ENCODE results near the gene PFDN5.
"Not testable (repeated sequence)": the region's sequence is repeated elsewhere in the genome, so short reads cannot be mapped to it uniquely, and the experiment has no call there.

Gene PFDN5

GRCh38 chr12:53289891-53290290 lies 5.5 kb upstream of the PFDN5 start:
- ChIA-PET POLR2A (interaction anchor here (1.7 kb wide), 1 partner anchor 71 kb away, joined by 4 read pairs; no protein-coding TSS in a partner anchor), CTCF (interaction anchor here (0.8 to 22.9 kb wide), 8 partner anchors 8 to 224 kb away, joined by 3 to 659 read pairs (median 50); partner anchors contain the start of genes AAAS, ESPL1, ITGB7 and MYG1)
- TF ChIP-seq, protein P1, sequence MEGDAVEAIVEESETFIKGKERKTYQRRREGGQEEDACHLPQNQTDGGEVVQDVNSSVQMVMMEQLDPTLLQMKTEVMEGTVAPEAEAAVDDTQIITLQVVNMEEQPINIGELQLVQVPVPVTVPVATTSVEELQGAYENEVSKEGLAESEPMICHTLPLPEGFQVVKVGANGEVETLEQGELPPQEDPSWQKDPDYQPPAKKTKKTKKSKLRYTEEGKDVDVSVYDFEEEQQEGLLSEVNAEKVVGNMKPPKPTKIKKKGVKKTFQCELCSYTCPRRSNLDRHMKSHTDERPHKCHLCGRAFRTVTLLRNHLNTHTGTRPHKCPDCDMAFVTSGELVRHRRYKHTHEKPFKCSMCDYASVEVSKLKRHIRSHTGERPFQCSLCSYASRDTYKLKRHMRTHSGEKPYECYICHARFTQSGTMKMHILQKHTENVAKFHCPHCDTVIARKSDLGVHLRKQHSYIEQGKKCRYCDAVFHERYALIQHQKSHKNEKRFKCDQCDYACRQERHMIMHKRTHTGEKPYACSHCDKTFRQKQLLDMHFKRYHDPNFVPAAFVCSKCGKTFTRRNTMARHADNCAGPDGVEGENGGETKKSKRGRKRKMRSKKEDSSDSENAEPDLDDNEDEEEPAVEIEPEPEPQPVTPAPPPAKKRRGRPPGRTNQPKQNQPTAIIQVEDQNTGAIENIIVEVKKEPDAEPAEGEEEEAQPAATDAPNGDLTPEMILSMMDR (IDR thresholded peaks at IDR 0.05; ENCODE audit: insufficient read depth, low read length, missing control alignments): no peak
- no peak for DNase-seq (ENCODE audit: low read depth, low spot score)
- no peak overlapping the region for H3K4me3 ChIP-seq (ENCODE audit: low read depth, low read length)

- no peak for DNase-seq (ENCODE audit: low read depth, low spot score)
- TF ChIP-seq, protein P1 (IDR thresholded peaks at IDR 0.05; ENCODE audit: insufficient read depth, low read length, missing control alignments): no peak
- POLR2A ChIA-PET: interaction anchor here (0.7 kb wide), 1 partner anchor 65 kb away, joined by 3 read pairs; no protein-coding TSS in a partner anchor
- CTCF ChIA-PET: interaction anchor here (0.8 to 22.9 kb wide), 9 partner anchors 9 to 225 kb away, joined by 3 to 659 read pairs (median 46); partner anchors contain the start of genes AAAS, ESPL1, ITGB7 and MYG1
- H3K4me3 ChIP-seq (ENCODE audit: low read depth, low read length): no peak overlapping the region
Measured at GRCh38 chr12:53290661-53291060, 4.7 kb upstream of the PFDN5 start.

DNA sequence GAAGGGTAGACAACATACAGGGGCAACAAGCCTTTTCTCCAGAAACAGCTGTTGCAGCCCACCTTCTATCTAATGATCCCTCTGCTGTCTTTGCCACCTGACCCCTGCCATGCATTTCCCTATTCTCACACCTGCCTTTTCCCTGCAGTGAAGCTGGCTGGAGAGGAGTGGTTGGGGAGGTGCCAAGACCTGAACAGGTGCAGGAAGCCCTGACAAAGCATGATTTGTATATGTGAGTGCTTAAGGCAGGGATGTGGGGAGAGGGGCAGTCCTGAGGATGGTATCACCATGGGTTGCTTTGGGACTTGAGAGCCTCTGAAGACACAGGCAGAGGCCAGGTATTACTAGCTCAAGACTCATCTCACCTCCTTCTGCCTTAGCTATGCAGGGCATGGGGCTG lies 2.9 kb upstream of the PFDN5 start:
- POLR2A ChIA-PET: no interaction called here
- TF ChIP-seq, protein P1 (IDR thresholded peaks at IDR 0.05; ENCODE audit: insufficient read depth, low read length, missing control alignments): no peak
- CTCF ChIA-PET: interaction anchor here (0.8 to 22.9 kb wide), 5 partner anchors 26 to 227 kb away, joined by 3 to 659 read pairs (median 10); partner anchors contain the start of genes AAAS and ITGB7
- no peak for DNase-seq (ENCODE audit: low read depth, low spot score)
- no peak overlapping the region for H3K4me3 ChIP-seq (ENCODE audit: low read depth, low read length)

DNA sequence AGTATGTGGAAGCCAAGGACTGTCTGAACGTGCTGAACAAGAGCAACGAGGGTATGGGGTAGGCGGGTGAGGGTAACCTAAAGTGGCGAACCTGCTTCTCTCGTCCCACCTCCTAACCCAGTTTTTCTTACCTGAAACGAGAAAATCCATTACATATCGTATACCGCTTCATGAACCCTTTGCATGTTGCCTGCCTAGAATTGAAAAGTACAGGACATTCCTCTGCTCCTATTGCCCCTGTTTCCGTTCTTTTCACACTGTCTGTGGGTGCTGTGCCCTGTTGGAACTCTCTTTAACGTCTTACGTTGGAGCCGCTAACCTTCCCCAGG lies 513 bp downstream of the PFDN5 start:
- H3K4me3 ChIP-seq (ENCODE audit: low read depth, low read length): peak overlapping the region; percentile 93
- CTCF ChIA-PET: interaction anchor here (0.9 to 22.9 kb wide), 8 partner anchors 8 to 136 kb away, joined by 3 to 659 read pairs (median 8); partner anchors contain the start of genes AAAS and ITGB7
- TF ChIP-seq, protein P1 (IDR thresholded peaks at IDR 0.05; ENCODE audit: insufficient read depth, low read length, missing control alignments): no peak
- no peak for DNase-seq (ENCODE audit: low read depth, low spot score)
- POLR2A ChIA-PET: interaction anchor here (0.6 to 2.1 kb wide), 12 partner anchors 8 to 217 kb away, joined by 3 to 12 read pairs (median 4); partner anchors contain the start of genes AAAS, SPRYD3 and ZNF740

DNA sequence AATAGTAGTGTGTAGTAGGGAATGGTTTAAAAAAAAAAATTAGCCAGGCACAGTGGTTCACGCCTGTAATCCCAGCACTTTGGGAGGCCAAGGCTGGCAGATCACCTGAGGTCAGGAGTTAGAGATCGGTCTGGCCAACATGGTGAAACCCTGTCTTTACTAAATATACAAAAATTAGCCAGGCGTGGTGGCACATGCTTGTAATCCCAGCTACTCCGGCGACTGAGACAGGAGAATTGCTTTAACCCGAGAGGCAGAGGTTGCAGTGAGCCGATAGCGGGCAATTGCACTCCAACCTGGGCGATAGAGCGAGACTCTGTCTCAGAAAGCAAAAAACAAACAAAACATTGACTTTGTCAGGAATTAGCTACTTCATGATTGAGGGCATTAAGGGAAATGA lies 1.8 kb downstream of the PFDN5 start:
- not testable (repeated sequence) for H3K4me3 ChIP-seq (ENCODE audit: low read depth, low read length); DNase-seq (ENCODE audit: low read depth, low spot score)
- ChIA-PET CTCF (interaction anchor here (1.3 to 22.9 kb wide), 8 partner anchors 9 to 198 kb away, joined by 3 to 659 read pairs (median 6); partner anchors contain the start of genes AAAS and ITGB7), POLR2A (interaction anchor here (1.0 to 2.9 kb wide), 2 partner anchors 24 to 81 kb away, joined by 3 to 19 read pairs; partner anchors contain the start of gene AAAS)

DNA sequence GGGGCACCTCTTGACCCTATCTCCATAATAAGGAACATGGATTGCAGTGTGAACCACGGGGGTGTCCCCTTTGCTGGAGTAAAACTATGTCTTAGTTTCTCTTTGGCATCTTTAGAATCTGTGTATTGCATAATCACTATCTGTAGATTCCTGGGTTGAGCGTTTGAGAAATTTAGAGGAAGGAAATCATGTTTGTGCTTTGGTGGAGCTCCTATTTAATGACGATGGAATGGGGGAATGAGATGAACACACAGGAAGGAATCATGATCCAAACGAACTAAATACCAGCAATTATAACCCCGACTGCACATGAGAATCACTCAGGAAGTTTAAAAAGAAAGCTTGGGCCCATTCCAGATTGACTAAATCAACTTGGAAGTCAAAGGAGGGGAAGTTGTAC lies 2.8 kb downstream of the PFDN5 start:
- POLR2A ChIA-PET: interaction anchor here (0.8 to 2.9 kb wide), 3 partner anchors 23 to 219 kb away, joined by 4 to 19 read pairs (median 9); partner anchors contain the start of genes AAAS and SPRYD3
- CTCF ChIA-PET: interaction anchor here (0.9 to 22.9 kb wide), 13 partner anchors 9 to 235 kb away, joined by 3 to 659 read pairs (median 4); partner anchors contain the start of genes AAAS and ITGB7
- TF ChIP-seq, protein P1 (IDR thresholded peaks at IDR 0.05; ENCODE audit: insufficient read depth, low read length, missing control alignments): no peak
- no peak overlapping the region; the same call in 1 of the 2 replicates for H3K4me3 ChIP-seq (ENCODE audit: low read depth, low read length)
- DNase-seq (ENCODE audit: low read depth, low spot score): peak; percentile 97

Measured in AG04449 (cell line).